Dedifferentiated amniotic fluid mesenchymal stem cell (primary cell): ENCODE measurements around the gene GRAMD1C.
"Not testable (repeated sequence)": the region's sequence is repeated elsewhere in the genome, so short reads cannot be mapped to it uniquely, and the experiment has no call there.

Experiments
- DNase-seq: peaks from one replicate; pipeline ENCODE4 v3.0.0-alpha.2; 2016; ENCODE audit errors: extremely low spot score

Gene GRAMD1C

GRCh38 chr3:113838631-113839209 lies at the start of gene GRAMD1C:
GRAMD1C (plus strand) TSS chr3:113838788; CDS start chr3:113838910, 122 bp downstream.
- DNase-seq: peak; percentile 86

- no peak for DNase-seq
Measured at GRCh38 chr3:113791381-113791780, 47.2 kb upstream of the GRAMD1C start.

DNA sequence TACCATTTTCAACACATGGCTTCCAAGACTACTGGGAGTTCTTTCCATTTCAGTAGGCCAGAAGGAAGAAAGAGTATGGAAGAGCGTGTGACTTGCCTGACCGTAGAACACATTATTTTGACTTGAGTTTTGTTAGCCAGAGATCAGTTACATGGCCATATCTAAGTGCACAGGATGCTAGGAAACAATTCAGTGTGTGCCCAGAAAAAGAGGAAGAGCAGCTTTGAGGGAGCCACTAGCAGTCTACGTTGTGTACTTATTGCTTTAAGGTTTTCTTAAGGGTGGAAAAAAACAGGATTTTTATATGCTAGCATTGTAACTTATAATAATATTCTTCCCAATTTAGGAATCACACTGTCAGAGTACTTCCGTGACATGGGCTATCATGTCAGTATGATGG lies 44.1 kb upstream of the GRAMD1C start:
- DNase-seq: no peak

- no peak for DNase-seq
Measured at GRCh38 chr3:113795693-113796092, 42.9 kb upstream of the GRAMD1C start.

- no peak for DNase-seq
Measured at GRCh38 chr3:113802795-113803455, 35.7 kb upstream of the GRAMD1C start.

- DNase-seq: no peak
Measured at GRCh38 chr3:113804661-113805060, 33.9 kb upstream of the GRAMD1C start.

DNA sequence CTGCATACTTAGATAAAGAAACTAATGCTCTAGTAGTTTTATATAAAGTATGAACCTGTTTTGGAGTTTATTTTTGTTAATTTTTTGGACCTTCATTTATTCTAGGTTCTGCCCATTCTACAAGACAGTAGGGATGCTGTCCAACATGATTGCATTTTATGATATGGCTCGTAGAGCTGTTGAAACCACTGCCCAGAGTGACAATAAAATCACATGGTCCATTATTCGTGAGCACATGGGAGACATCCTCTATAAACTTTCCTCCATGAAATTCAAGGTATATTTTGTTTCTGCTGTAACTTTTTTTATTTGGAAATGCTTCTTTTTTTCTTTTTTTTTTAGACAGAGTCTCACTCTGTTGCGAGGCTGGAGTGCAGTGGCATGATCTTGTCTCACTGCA lies 33.3 kb upstream of the GRAMD1C start:
- DNase-seq: no peak

- DNase-seq: no peak
Measured at GRCh38 chr3:113812854-113813253, 25.7 kb upstream of the GRAMD1C start.

DNA sequence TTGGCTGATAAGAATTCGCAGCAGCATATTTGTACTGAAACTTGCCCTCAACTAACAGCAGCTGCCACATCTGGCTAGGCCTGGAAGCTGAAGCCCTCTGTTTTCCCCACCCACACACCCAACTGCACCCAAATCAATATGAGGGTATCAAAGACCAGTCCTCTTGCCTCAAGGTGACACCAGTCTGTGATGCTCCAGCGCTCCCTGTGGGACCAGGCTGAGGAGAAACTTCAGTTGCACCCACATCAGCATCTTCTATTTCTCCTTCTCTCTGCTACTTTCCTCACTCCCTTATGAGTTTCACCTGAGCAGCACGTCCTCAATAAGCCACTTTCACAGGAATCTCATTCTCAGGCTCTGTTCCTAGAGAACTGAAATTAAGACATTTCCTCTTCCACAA lies 18.7 kb upstream of the GRAMD1C start:
- no peak for DNase-seq

GRCh38 chr3:113825090-113825489 lies 13.5 kb upstream of the GRAMD1C start:
- DNase-seq: no peak

DNA sequence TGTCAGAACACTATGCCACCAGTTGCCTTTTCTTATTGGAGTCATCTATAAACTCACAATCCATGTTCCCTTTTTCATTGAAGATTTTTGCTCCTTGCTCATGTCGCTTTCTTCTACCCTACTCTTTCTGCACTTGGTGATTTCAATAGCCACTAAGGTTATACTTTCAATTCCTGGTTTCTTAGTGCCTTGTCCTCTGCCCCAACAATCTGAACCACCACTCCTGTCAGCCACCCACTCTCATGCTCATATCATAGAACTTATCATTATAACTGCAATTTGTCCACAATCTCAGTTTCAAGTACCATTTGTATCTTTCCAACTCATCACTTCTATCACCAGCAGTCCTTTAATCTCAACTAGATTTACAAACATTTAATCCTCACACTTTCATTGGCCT lies 10.0 kb upstream of the GRAMD1C start:
- DNase-seq: no peak

GRCh38 chr3:113829576-113830354 lies 8.8 kb upstream of the GRAMD1C start:
- no peak for DNase-seq

DNA sequence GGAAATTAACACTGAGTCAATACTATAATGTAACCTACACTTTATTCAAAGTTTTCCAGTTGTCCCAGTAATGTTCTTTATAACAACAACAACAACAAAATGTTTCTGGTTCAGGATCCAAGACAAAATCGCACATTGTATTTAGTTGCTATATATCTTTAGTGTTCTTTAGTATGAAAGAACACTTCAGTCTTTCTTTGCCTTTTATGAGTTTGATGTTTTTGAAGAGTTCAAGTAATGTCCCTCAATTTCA lies 7.6 kb upstream of the GRAMD1C start:
- DNase-seq: no peak

GRCh38 chr3:113832477-113833164 lies 6.0 kb upstream of the GRAMD1C start:
- DNase-seq: no peak

DNA sequence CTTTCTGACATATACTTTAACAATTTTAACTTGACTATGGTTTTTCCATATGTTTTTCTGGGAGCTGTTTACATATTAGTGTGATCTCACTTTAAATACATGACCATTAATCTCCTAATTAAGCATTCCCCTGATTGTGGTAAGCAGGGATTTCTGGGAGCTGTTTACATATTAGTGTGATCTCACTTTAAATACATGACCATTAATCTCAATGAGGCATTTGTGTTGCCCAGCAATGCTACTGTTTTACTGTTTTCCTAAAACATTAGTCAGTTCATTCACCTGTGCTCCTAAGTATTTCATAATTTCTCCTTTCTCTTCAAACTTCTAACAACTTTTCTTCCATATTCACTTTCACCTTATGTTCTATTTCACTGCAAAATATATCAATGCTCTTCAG lies 3.6 kb upstream of the GRAMD1C start:
- no peak for DNase-seq

DNA sequence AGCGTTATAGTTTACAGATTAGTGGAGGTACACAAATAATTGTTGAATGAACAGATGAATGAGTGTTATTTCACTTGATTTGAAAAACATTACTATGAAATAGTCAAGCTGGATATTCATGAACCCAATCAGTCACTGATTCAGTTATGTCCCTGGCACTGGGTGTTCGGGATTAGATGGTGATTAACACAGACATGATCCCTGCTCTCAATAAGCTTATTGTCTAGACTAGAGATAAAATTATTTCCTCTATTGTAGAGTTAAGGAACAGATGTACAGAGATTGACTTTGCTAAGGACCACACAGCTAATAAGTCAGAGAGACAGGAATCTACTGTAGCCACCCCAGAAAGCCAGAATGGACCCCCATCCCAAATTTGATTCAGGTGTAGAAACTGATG lies 963 bp downstream of the GRAMD1C start:
- DNase-seq: no peak

GRCh38 chr3:113844622-113845222 lies 6.1 kb downstream of the GRAMD1C start:
- DNase-seq: peak; percentile 38

DNA sequence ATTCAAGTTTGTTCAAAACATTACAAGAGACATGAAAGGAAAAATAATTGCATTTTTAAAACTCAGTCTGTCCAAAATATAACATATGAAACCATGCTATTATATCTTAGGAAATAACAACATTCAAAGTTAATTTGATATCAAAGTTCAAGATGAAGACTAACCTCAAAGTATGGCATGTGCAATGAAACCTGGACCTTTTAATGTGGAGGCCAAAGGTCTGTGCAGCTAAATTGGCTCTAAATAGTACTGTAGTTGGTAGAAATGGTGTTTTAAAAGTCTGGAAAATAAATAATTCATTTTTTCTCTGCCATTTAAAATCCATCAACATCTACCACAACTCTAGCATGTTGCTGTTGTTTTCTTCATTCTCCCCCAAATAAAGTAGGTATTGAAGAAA lies 8.7 kb downstream of the GRAMD1C start:
- no peak for DNase-seq

GRCh38 chr3:113847664-113848461 lies 9.3 kb downstream of the GRAMD1C start:
- DNase-seq: no peak

GRCh38 chr3:113849071-113849470 lies 10.5 kb downstream of the GRAMD1C start:
- DNase-seq: not testable (repeated sequence)

- DNase-seq: not testable (repeated sequence)
Measured at GRCh38 chr3:113849841-113850240, 11.3 kb downstream of the GRAMD1C start.
